Testis (tissue), 2 donors: ENCODE results near the gene ROBO1.

Source experiments
- POLR2A ChIP-seq: fragments of 450-650 bp; IDR thresholded peaks from one replicate; pipeline ENCODE4 v1.6.1; 2017; ENCODE audit warnings: antibody characterized with exemption, mild to moderate bottlenecking, moderate library complexity
- TF ChIP-seq, protein P1 (sequence below), 3 experiments: fragments of 450-650 bp in 2 of 3; fragments of 200-600 bp in 1 of 3; sonication (generic) in 1 of 3; IDR thresholded peaks; one replicate each; pipeline ENCODE4 v1.5.1; 2016 to 2019; ENCODE audit warnings: antibody characterized with exemption in 3 of 3, mild to moderate bottlenecking in 2 of 3, moderate library complexity in 1 of 3

DNA sequence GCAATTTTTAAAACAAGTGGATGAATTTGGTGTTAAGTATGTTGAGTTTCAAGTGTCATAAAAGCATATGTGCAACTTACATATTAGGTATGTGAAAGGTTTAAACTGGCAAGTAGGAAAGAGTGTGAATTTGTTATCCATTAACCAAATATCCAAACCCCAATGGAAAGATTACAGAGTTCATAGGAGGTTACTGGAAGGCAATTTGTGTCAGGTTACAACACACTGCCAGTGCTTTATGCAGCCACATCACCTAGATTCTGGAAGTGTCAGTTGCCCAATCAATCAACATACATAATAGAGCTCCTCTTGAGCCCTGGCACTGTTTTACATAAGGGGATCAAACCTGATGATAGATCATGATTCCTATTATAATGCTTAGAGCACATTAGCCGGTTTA lies 261.0 kb downstream of the ROBO1 start:
- no peak for TF ChIP-seq POLR2A
- TF ChIP-seq, protein P1, sequence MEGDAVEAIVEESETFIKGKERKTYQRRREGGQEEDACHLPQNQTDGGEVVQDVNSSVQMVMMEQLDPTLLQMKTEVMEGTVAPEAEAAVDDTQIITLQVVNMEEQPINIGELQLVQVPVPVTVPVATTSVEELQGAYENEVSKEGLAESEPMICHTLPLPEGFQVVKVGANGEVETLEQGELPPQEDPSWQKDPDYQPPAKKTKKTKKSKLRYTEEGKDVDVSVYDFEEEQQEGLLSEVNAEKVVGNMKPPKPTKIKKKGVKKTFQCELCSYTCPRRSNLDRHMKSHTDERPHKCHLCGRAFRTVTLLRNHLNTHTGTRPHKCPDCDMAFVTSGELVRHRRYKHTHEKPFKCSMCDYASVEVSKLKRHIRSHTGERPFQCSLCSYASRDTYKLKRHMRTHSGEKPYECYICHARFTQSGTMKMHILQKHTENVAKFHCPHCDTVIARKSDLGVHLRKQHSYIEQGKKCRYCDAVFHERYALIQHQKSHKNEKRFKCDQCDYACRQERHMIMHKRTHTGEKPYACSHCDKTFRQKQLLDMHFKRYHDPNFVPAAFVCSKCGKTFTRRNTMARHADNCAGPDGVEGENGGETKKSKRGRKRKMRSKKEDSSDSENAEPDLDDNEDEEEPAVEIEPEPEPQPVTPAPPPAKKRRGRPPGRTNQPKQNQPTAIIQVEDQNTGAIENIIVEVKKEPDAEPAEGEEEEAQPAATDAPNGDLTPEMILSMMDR (IDR thresholded peaks at IDR 0.05), result no peak
